ENCODE data around the gene CELF5. TPM values are rescaled to one million over a fixed set of nuclear protein-coding genes. Genes with fewer than 3 reads are reported as not detected.

CELF5 gene
- total RNA-seq, 1 donor from 2014 or later: not detected

DNA sequence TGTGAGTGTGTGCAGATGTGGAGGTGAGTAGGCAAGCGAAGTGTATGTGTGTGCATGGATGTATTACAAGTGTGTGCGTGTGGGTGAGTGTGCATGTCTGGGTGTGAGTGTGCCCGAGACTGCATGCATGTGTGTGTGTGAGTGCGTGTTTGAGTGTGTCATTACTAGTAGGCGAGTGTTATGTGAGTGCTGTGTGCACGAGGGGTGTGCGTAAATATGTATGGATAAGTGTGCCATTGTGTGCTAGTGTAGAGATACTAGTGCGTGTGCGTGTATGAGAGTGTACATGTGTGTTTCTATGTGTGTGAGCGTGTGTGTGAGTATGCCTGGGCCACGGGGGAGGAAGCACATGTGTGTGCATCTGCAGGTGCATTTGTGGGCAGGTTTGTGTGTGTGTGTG, 53.8 kb downstream of the CELF5 start:
- no peaks in the 10 kb centered on the region for H3K9me3 ChIP-seq
- no peak overlapping the region for H3K27ac ChIP-seq
- no peak for TF ChIP-seq CTCF (IDR thresholded peaks at IDR 0.05)
- H3K36me3 ChIP-seq: no peaks in the 10 kb centered on the region
- intact Hi-C loops (cut with DNase I): no loop called here
- no peak overlapping the region for H3K4me3 ChIP-seq
- no peak for ATAC-seq
- H3K27me3 ChIP-seq (ENCODE audit: low read depth): peaks cover 51% of the 10 kb centered on the region
- H3K4me1 ChIP-seq: peaks cover 6% of the 10 kb centered on the region
- no peak for DNase-seq

DNA sequence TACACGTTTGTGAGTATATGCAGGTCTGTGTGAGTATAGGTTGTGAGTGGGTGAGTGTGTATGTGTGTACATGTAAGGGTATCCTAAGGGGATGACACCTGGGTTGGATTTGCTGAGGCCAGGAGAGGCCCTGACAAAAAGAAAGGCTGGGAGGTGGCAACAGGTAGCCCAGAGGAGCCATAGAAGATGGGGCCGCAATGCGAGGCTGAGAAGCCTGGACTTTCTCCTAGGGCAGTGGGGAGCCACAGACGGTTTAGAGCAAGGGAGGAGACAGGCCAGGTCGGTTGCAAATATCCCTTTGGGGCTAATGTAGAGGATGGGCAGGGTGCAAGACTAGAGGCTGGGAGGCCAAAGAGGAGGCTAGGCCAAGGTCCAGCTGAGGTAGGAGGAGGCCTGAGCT, 54.3 kb downstream of the CELF5 start:
- H3K27ac ChIP-seq: no peak overlapping the region
- no peaks in the 10 kb centered on the region for H3K36me3 ChIP-seq
- H3K27me3 ChIP-seq (ENCODE audit: low read depth): peaks cover 55% of the 10 kb centered on the region
- intact Hi-C loops (cut with DNase I): no loop called here
- peaks cover 6% of the 10 kb centered on the region for H3K4me1 ChIP-seq
- H3K4me3 ChIP-seq: no peak overlapping the region
- TF ChIP-seq CTCF (IDR thresholded peaks at IDR 0.05): no peak
- DNase-seq: no peak
- no peak for ATAC-seq
- H3K9me3 ChIP-seq: no peaks in the 10 kb centered on the region

GRCh38 chr19:3279306-3279705, 54.8 kb downstream of the CELF5 start:
- Histone ChIP-seq H3K4me3 (no peak overlapping the region), H3K27me3 (ENCODE audit: low read depth) (peaks cover 56% of the 10 kb centered on the region)

GRCh38 chr19:3281026-3281425, 56.6 kb downstream of the CELF5 start:
- H3K36me3 ChIP-seq: no peaks in the 10 kb centered on the region
- no peak for TF ChIP-seq CTCF (IDR thresholded peaks at IDR 0.05)
- H3K4me1 ChIP-seq: peaks cover 7% of the 10 kb centered on the region
- intact Hi-C loops (cut with DNase I): no loop called here
- DNase-seq (no peak), ATAC-seq (no peak)
- no peaks in the 10 kb centered on the region for H3K9me3 ChIP-seq
- no peak overlapping the region for H3K4me3 ChIP-seq
- H3K27ac ChIP-seq: no peak overlapping the region
- H3K27me3 ChIP-seq (ENCODE audit: low read depth): peaks cover 50% of the 10 kb centered on the region

More at GRCh38 chr19:3279306-3279705, 54.8 kb downstream of the CELF5 start:
- no peaks in the 10 kb centered on the region for H3K36me3 ChIP-seq
- DNase-seq (no peak), ATAC-seq (no peak)
- no peak for TF ChIP-seq CTCF (IDR thresholded peaks at IDR 0.05)
- intact Hi-C loops (cut with DNase I): no loop called here
- no peaks in the 10 kb centered on the region for H3K9me3 ChIP-seq
- H3K27ac ChIP-seq: no peak overlapping the region
- peaks cover 8% of the 10 kb centered on the region for H3K4me1 ChIP-seq

- no peak for DNase-seq
- Histone ChIP-seq H3K27me3 (ENCODE audit: low read depth) (peaks cover 49% of the 10 kb centered on the region), H3K36me3 (no peaks in the 10 kb centered on the region), H3K27ac (no peak overlapping the region), H3K4me3 (no peak overlapping the region), H3K9me3 (no peaks in the 10 kb centered on the region), H3K4me1 (peaks cover 7% of the 10 kb centered on the region)
- no peak for TF ChIP-seq CTCF (IDR thresholded peaks at IDR 0.05)
- no peak for ATAC-seq
- intact Hi-C loops (cut with DNase I): no loop called here
Observed at GRCh38 chr19:3282155-3282554, 57.7 kb downstream of the CELF5 start.

DNA sequence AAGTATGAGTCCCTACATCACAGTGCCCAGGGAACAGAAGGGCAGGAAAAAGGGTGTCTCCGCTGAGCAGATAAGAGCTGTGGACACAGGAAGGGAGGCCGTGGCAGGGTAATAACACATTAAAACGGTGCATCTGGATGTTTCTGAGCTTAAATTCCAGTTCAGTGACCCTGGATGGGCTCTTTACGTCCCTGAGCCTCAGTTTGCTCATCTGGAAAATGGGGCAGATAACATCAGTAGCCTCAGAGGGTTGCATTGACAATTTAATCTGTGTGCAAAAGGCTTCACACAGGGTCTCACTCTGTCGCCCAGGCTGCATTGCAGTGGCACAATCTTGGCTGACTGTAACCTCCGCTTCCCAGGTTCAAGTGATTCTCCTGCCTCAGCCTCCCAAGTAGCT, 58.1 kb downstream of the CELF5 start:
- no peaks in the 10 kb centered on the region for H3K36me3 ChIP-seq
- no peak for TF ChIP-seq CTCF (IDR thresholded peaks at IDR 0.05)
- intact Hi-C loops (cut with DNase I): no loop called here
- H3K27me3 ChIP-seq (ENCODE audit: low read depth): peaks cover 49% of the 10 kb centered on the region
- no peak overlapping the region for H3K4me3 ChIP-seq
- DNase-seq (no peak), ATAC-seq (no peak)
- peaks cover 7% of the 10 kb centered on the region for H3K4me1 ChIP-seq
- H3K9me3 ChIP-seq: no peaks in the 10 kb centered on the region
- no peak overlapping the region for H3K27ac ChIP-seq
